CD4-positive, alpha-beta memory T cell (primary cell): ENCODE data around the gene RPTN. TPM values are rescaled to one million over a fixed set of nuclear protein-coding genes. Genes with fewer than 3 reads are reported as not detected.

Experiments
- CTCF ChIA-PET: fragments of 350-600 bp; sonication (Branson Sonifier 250); formaldehyde crosslinking; loops from one replicate; lab custom pipeline; 2021; ENCODE audit warnings: inconsistent platforms; ENCODE audit not compliant: partially characterized antibody; lab: Charles Lee
- POLR2A ChIA-PET: fragments of 350-600 bp; sonication (Branson Sonifier 250); formaldehyde crosslinking; loops from one replicate; lab custom pipeline; 2021; ENCODE audit not compliant: partially characterized antibody; lab: Charles Lee
- DNase-seq, 5 donors: peaks; one replicate each; pipeline versions ENCODE4 v3.0.0 to v3.0.0-alpha.2; 2020 to 2022; ENCODE audit warnings: mixed read lengths in 1 of 5
- H3K27ac ChIP-seq: one replicate; pipeline ENCODE4 v1.7.0; 2013; ENCODE audit warnings: low read depth, low read length
- H3K27me3 ChIP-seq: 2 replicates; pipeline ENCODE4 v1.7.0; 2013; ENCODE audit warnings: mild to moderate bottlenecking, low read length, moderate library complexity; ENCODE audit not compliant: insufficient read depth
- H3K36me3 ChIP-seq: 2 replicates; pipeline ENCODE4 v1.7.0; 2013; ENCODE audit warnings: mild to moderate bottlenecking, low read length, moderate library complexity; ENCODE audit not compliant: insufficient read depth
- H3K4me1 ChIP-seq: 2 replicates; pipeline ENCODE4 v1.7.0; 2013; ENCODE audit warnings: mild to moderate bottlenecking, low read length, moderate library complexity; ENCODE audit not compliant: insufficient read depth
- H3K4me3 ChIP-seq, 2 donors: one replicate each; pipeline ENCODE4 v1.7.0; 2013; ENCODE audit warnings: low read length in 2 of 2, mild to moderate bottlenecking in 1 of 2
- H3K9me3 ChIP-seq, 2 donors: one replicate each; pipeline ENCODE4 v1.7.0; 2013; ENCODE audit warnings: low read length in 2 of 2, control low read depth in 1 of 2; ENCODE audit not compliant: control insufficient read depth in 1 of 2
- H3K27ac Mint-ChIP-seq, 7 donors: one replicate each; pipeline ENCODE4 v1.8.0; 2020 to 2021; ENCODE audit warnings: mixed read lengths in 7 of 7, mild to moderate bottlenecking in 6 of 7, inconsistent platforms in 3 of 7, moderate library complexity in 3 of 7
- H3K27me3 Mint-ChIP-seq, 2 donors: one replicate each; pipeline ENCODE4 v1.8.0; 2020 to 2021; ENCODE audit warnings: mixed read lengths in 2 of 2
- H3K36me3 Mint-ChIP-seq, 2 donors: one replicate each; pipeline ENCODE4 v1.8.0; 2020 to 2021; ENCODE audit warnings: mixed read lengths in 2 of 2, inconsistent platforms in 1 of 2, mild to moderate bottlenecking in 1 of 2
- H3K4me1 Mint-ChIP-seq, 4 donors: one replicate each; pipeline ENCODE4 v1.8.0; 2020 to 2021; ENCODE audit warnings: mixed read lengths in 4 of 4, mild to moderate bottlenecking in 1 of 4
- H3K4me3 Mint-ChIP-seq, 8 donors: one replicate each; pipeline ENCODE4 v1.8.0; 2020 to 2021; ENCODE audit warnings: mixed read lengths in 8 of 8, mild to moderate bottlenecking in 7 of 8, moderate library complexity in 6 of 8, inconsistent platforms in 3 of 8
- H3K9me3 Mint-ChIP-seq, 8 donors: one replicate each; pipeline ENCODE4 v1.8.0; 2020 to 2021; ENCODE audit warnings: mixed read lengths in 8 of 8, mild to moderate bottlenecking in 5 of 8, inconsistent platforms in 3 of 8, moderate library complexity in 1 of 8
- intact Hi-C: fragments of 100-400 bp; cut with micrococcal nuclease; formaldehyde crosslinking; loops from one replicate; pipeline ENCODE4 v1.15.1; 2023
- polyA plus RNA-seq, 2 donors: library from polyadenylated mRNA; unstranded; fragments of 300-500 nt; fragmentation: Illumina TruSeq; gene quantifications; one replicate each; pipeline ENCODE4 v1.2.3, GENCODE V29; 2021
- total RNA-seq, 2 experiments: library from RNA; stranded (reverse); gene quantifications; one replicate each; pipeline ENCODE4 v1.2.3, GENCODE V29; 2021

The RPTN gene
- total and polyA plus RNA-seq, 4 experiments from 2014 or later = not detected

DNA sequence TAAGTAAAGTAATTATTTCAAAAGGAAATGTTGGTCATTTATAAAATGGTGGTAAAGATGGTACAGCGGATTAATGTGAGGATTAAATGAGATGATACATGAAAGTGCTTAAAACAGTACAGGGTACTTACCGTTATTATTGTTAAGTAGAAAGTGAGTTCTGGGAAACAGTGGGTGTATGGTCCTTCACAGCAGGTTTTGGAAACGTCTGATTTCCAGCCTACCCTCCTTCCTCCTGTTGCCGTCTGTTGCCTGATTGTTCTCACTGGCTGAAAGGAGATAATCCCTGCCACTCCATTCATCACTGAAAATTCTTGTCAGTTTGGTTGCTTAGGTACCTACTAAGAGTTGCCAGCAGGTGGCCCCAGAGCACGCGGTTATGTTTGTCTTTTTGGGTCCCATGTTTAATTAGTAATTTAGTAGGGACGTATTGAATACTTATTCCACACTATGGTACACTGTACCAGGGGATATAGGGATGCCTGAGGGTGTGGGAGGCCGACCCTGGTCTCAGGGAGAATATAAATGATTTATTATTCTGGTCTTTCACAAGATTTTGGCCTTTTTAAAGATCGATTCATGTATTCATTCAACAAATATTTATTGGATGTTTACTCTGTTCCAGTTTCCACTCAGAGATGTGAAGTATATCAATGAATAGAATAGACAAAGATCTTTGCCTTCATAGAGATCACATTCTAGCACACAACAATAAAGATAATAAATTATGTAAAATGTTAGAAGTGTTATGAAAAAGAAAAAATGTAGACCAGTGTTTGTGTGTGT is 30.8 kb upstream of the RPTN start:
- H3K36me3 Mint-ChIP-seq = no peaks in the 10 kb centered on the region
- H3K27me3 ChIP-seq = no peaks in the 10 kb centered on the region
- ChIA-PET POLR2A (interaction anchor here (1.0 to 3.3 kb wide), 6 partner anchors 142 to 269 kb away, joined by 3 to 44 read pairs (median 4); no protein-coding TSS in a partner anchor), CTCF (interaction anchor here (0.7 to 11.9 kb wide), 21 partner anchors 8 to 290 kb away, joined by 3 to 354 read pairs (median 5); no protein-coding TSS in a partner anchor)
- peak; percentile 67 to 73 (median 68) for DNase-seq
- peak overlapping the region in 4 of 7 donors; percentile 43 to 67 (median 46) for H3K27ac Mint-ChIP-seq
- no peaks in the 10 kb centered on the region for H3K36me3 ChIP-seq
- intact Hi-C loops = loop anchor here (1.0 to 5.0 kb wide), 5 partner anchors 157 to 268 kb away; no protein-coding TSS in a partner anchor
- H3K9me3 Mint-ChIP-seq = no peaks in the 10 kb centered on the region
- H3K4me3 Mint-ChIP-seq = peak overlapping the region; percentile 65 to 88 (median 80)
- H3K27ac ChIP-seq = no peak overlapping the region
- no peak overlapping the region for H3K4me3 ChIP-seq
- H3K4me1 ChIP-seq = no peaks in the 10 kb centered on the region
- H3K9me3 ChIP-seq = no peaks in the 10 kb centered on the region
- H3K27me3 Mint-ChIP-seq = peaks cover 2 to 6% of the 10 kb centered on the region in 2 donors
- peaks cover 6 to 7% (median 6%) of the 10 kb centered on the region in 4 donors for H3K4me1 Mint-ChIP-seq

DNA sequence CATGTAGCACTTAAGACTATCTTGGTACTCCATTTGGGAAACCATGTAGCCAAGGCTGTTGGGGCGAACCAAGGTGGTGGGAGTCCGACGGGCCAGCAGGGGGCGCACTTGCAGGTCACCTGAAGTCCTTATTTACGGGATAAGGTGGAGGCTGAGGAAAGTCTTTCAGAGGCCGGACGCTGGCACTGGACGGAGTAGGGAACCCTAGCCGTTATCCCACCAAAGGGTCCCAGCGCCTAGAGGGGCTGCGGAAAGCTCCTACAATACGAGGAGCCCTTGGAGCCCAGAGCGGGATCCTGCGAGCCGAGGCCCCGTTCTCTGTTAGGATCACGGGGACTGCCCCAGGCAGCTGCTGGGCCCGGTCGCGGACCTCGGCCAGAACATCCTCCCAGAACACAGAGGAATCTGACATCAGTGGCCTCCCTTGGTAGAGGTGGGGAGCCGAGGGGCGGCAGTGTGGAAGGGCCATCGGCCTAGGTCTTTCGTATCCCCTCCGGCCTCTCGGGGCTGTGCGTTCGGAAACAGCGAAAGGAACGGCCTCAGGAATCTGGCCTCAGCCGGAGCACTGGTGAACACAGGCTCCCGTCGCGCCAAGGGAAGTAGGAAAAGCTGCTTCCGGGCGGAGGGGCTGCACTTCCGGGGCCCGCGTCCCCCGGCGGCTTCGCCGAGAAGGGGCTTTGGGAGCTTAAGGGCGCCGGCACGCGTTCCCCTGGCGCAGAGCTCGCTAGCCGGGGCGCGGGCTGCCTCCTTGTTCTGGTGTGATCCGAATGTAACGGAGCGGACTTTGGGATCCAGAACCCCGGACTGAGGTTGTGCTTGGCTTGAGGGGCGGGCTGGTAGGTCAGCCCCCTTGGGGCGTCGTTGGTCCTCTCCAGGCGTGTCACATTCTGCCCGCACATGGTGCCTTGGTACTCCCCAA is 29.9 kb upstream of the RPTN start:
- Mint-ChIP-seq H3K9me3 (no peaks in the 10 kb centered on the region), H3K27me3 (peaks cover 2 to 6% of the 10 kb centered on the region in 2 donors), H3K4me3 (peak overlapping the region; percentile 65 to 88 (median 82)), H3K27ac (peak overlapping the region in 5 of 7 donors; percentile 43 to 75 (median 47)), H3K36me3 (no peaks in the 10 kb centered on the region), H3K4me1 (peaks cover 6 to 7% (median 6%) of the 10 kb centered on the region in 4 donors)
- peak; percentile 68 to 77 (median 71) for DNase-seq
- Histone ChIP-seq H3K27me3 (no peaks in the 10 kb centered on the region), H3K4me3 (peak overlapping the region in 1 of 2 donors; percentile 50), H3K27ac (no peak overlapping the region), H3K4me1 (no peaks in the 10 kb centered on the region), H3K9me3 (no peaks in the 10 kb centered on the region), H3K36me3 (no peaks in the 10 kb centered on the region)
- ChIA-PET POLR2A (interaction anchor here (0.9 to 3.3 kb wide), 7 partner anchors 141 to 270 kb away, joined by 3 to 44 read pairs (median 4); no protein-coding TSS in a partner anchor), CTCF (interaction anchor here (0.7 to 11.9 kb wide), 28 partner anchors 9 to 298 kb away, joined by 3 to 354 read pairs (median 5); no protein-coding TSS in a partner anchor)
- intact Hi-C loops = loop anchor here (1.0 to 5.0 kb wide), 4 partner anchors 158 to 269 kb away; no protein-coding TSS in a partner anchor

DNA sequence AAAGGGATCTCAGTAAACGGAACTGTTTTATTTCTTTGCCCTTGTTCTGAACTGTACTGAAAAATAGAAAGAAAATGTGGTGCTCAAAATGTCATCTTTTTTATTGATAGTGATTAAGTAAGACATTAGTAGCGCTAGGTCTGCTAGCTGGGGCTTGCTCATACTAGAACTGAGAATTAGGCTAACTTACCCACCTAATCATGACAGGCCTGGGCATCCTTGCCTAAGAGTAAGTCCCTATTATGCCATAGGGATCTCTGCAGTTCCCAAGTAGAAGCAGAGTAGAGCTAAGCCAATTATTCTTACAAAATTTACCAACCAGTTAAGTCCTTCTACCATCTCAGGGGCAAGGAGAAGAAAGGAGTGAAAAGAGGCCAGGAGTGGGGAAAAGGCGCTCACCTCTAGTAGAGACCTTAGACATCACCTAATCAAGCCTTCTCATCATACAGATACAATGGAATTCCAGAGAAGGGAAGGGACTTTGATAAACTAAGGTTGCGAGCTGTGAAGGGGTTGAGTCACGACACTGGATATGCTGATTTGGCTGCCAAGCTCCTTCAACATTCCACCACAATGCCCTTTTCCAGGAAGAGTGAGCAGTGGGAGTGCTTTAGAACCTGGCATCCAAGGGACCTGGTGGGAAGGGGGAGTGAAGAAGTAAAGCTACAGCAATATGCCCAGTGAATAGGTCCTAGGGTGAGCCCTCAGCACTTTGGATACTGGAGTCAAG is 27.7 kb upstream of the RPTN start:
- CTCF ChIA-PET = interaction anchor here (0.7 to 11.9 kb wide), 16 partner anchors 13 to 273 kb away, joined by 3 to 354 read pairs (median 6); no protein-coding TSS in a partner anchor

DNA sequence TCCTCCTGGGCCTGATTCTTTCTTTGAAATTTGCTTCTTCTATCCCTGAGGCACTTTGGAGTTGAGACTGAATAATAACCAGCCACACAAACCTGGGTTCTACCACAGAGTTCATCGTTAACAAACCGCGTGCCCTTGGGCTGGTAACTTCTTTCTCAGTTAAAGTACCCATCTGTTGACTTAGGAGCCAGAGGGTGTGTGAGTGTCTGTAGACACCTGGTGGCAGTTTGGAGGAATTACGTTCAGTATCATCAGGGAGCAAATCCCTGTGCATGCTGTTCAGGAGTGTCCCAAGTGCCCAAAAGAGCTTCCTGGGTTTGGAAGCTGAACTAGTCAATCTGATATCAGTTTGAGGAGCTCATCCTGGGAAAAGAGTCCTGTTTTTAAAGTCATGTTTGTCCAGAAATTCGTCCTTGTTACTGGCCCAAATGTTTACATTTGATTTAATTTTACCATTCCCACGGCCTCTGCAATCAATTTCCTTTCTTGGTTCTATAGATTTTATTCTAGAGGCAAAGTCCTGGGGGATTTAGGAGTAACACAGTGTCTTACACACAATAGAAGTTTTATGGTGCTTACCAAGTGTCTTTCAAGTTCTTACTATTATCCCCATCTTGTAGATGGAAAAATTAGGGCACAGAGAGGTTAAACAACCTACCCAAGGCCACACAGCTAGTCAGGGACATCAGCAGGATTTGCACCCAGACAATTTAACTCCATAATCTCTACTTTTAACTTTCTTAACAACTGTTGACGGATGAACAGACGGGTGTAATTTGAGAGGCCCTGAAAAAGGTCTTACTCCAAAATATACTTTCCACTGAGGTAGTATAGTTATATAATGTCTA is 26.7 kb upstream of the RPTN start:
- DNase-seq = peak; percentile 37 to 56 (median 50)
- intact Hi-C loops = loop anchor here (1.0 to 5.0 kb wide), 3 partner anchors 133 to 217 kb away; no protein-coding TSS in a partner anchor
- POLR2A ChIA-PET = interaction anchor here (1.3 to 2.1 kb wide), 3 partner anchors 133 to 254 kb away, joined by 3 to 5 read pairs (median 5); no protein-coding TSS in a partner anchor
- H3K4me3 Mint-ChIP-seq = no peak overlapping the region
- no peaks in the 10 kb centered on the region for H3K27me3 ChIP-seq
- no peak overlapping the region for H3K27ac Mint-ChIP-seq
- H3K9me3 ChIP-seq = no peaks in the 10 kb centered on the region
- H3K4me1 ChIP-seq = no peaks in the 10 kb centered on the region
- H3K27me3 Mint-ChIP-seq = peaks cover 2 to 6% of the 10 kb centered on the region in 2 donors
- CTCF ChIA-PET = interaction anchor here (0.6 to 11.9 kb wide), 26 partner anchors 12 to 282 kb away, joined by 3 to 354 read pairs (median 4); no protein-coding TSS in a partner anchor
- H3K9me3 Mint-ChIP-seq = no peaks in the 10 kb centered on the region
- peaks cover 6 to 7% (median 6%) of the 10 kb centered on the region in 4 donors for H3K4me1 Mint-ChIP-seq
- no peak overlapping the region for H3K4me3 ChIP-seq
- no peaks in the 10 kb centered on the region for H3K36me3 ChIP-seq
- H3K36me3 Mint-ChIP-seq = no peaks in the 10 kb centered on the region
- no peak overlapping the region for H3K27ac ChIP-seq

More for the DNA sequence above, 27.7 kb upstream of the RPTN start:
- H3K27me3 Mint-ChIP-seq = peaks cover 2 to 6% of the 10 kb centered on the region in 2 donors
- H3K36me3 ChIP-seq = no peaks in the 10 kb centered on the region
- no peaks in the 10 kb centered on the region for H3K9me3 Mint-ChIP-seq
- intact Hi-C loops = loop anchor here (5.0 kb wide), 1 partner anchor 206 kb away; no protein-coding TSS in a partner anchor
- H3K4me3 Mint-ChIP-seq = no peak overlapping the region
- peaks cover 6 to 7% (median 6%) of the 10 kb centered on the region in 4 donors for H3K4me1 Mint-ChIP-seq
- no peaks in the 10 kb centered on the region for H3K9me3 ChIP-seq
- H3K4me3 ChIP-seq = no peak overlapping the region
- H3K27me3 ChIP-seq = no peaks in the 10 kb centered on the region
- no peak overlapping the region for H3K27ac Mint-ChIP-seq
- DNase-seq = no peak
- no peaks in the 10 kb centered on the region for H3K36me3 Mint-ChIP-seq
- H3K27ac ChIP-seq = no peak overlapping the region
- H3K4me1 ChIP-seq = no peaks in the 10 kb centered on the region
- POLR2A ChIA-PET = interaction anchor here (1.3 to 3.3 kb wide), 2 partner anchors 139 to 272 kb away, joined by 5 to 44 read pairs; no protein-coding TSS in a partner anchor

DNA sequence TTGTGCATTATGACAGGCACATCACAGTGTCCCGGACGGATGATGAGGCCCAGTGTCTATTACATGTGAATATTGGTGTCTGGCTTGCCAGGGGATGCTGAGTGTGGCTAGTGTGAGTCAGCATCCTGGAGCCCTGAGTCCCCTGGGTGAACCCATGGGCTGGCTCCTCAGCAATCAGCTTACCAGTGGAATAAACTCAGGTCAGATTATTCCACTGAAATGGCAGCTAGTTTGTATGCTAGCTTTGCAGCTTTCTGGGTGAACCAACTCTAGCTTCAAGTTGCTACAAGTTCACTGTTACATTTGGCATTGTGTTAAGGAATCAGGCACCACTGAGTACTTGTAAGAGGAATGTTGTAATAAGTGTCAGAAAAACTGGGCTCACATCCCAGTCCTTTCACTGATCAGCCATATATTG is 23.9 kb upstream of the RPTN start:
- H3K36me3 Mint-ChIP-seq = no peaks in the 10 kb centered on the region
- Histone ChIP-seq H3K27me3 (no peaks in the 10 kb centered on the region), H3K36me3 (no peaks in the 10 kb centered on the region), H3K9me3 (no peaks in the 10 kb centered on the region), H3K27ac (no peak overlapping the region), H3K4me3 (no peak overlapping the region), H3K4me1 (no peaks in the 10 kb centered on the region)
- CTCF ChIA-PET = interaction anchor here (0.8 to 11.9 kb wide), 6 partner anchors 8 to 276 kb away, joined by 3 to 354 read pairs (median 5); no protein-coding TSS in a partner anchor
- POLR2A ChIA-PET = interaction anchor here (1.2 kb wide), 1 partner anchor 134 kb away, joined by 3 read pairs; no protein-coding TSS in a partner anchor
- peaks cover 0 to 6% of the 10 kb centered on the region in 2 donors for H3K27me3 Mint-ChIP-seq
- no peak for DNase-seq
- H3K27ac Mint-ChIP-seq = no peak overlapping the region
- H3K4me1 Mint-ChIP-seq = peaks cover 0 to 2% (median under 1%) of the 10 kb centered on the region in 4 donors
- H3K4me3 Mint-ChIP-seq = no peak overlapping the region
- intact Hi-C loops = no loop called here
- H3K9me3 Mint-ChIP-seq = no peaks in the 10 kb centered on the region
